Measurements from ENCODE around the gene ASB16. TPM values are rescaled to one million over a fixed set of nuclear protein-coding genes. Genes with fewer than 3 reads are reported as not detected.

ASB16 gene
- total RNA-seq, 1 donor: not detected

DNA sequence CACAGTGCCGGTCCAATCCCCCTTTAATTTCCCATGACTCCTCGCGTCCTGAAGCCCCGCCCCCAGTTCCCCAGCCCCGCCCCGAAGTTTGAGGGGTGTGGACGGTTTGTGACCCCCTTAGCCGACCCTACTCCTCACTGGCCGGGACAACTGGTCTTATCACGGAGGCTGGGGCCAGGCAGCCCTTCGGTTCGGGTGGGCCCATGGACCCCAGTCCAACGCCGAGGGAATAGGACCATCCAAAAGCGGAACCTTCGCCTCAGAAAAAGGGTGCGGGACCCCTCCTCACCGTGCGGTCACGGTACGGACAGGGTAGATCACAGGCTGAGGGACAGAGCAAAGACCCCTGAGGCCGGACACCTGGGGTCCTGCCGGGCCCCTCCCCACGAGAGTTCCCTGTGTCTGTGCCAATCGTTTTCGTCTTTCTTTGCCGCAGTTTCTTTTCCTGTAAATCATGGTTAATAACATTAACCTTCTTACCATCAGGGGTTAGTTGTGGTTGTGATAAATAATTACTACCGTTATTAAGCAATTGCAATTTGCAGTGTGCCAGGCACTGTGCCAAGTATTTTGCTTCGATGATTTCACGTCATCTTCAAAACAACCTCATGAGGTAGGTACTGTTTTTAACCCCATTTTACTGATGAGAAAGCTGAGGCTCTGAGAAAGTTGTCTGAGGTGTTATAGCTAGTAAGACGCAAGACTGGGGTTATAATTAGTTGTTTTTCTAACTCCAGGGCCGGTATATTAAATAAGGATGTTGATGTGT lies 16.8 kb downstream of the ASB16 start:
- peak; percentile 58 for DNase-seq (ENCODE audit: insufficient read length, low spot score, missing footprints)
- H3K4me1 ChIP-seq (ENCODE audit: insufficient read depth, low read length): peaks cover 11% of the 10 kb centered on the region
- peaks cover 14% of the 10 kb centered on the region for H4K20me1 ChIP-seq (ENCODE audit: insufficient read depth, low read length)
- H3K9me3 ChIP-seq (ENCODE audit: low read depth, low read length): no peaks in the 10 kb centered on the region
- no peaks in the 10 kb centered on the region for H3K27me3 ChIP-seq (ENCODE audit: insufficient read depth, low read length)
- peak overlapping the region; percentile 100 for H3K4me3 ChIP-seq (ENCODE audit: insufficient read depth, low read length)
- H3K27ac ChIP-seq (ENCODE audit: low read depth, low read length): peak overlapping the region; percentile 99
- peaks cover 55% of the 10 kb centered on the region for H3K79me2 ChIP-seq (ENCODE audit: insufficient read depth, low read length)
- peak overlapping the region; percentile 94 for H3K4me2 ChIP-seq (ENCODE audit: insufficient read depth, low read length)
- peaks cover 20% of the 10 kb centered on the region for H3K36me3 ChIP-seq (ENCODE audit: insufficient read depth, low read length)
- TF ChIP-seq CTCF (IDR thresholded peaks at IDR 0.05; ENCODE audit: extremely low read depth, low read depth, low read length): no peak
- peak overlapping the region; percentile 97 for H2AFZ ChIP-seq (ENCODE audit: low read length)

GRCh38 chr17:44188576-44189403 lies 18.3 kb downstream of the ASB16 start:
- Histone ChIP-seq H3K79me2 (ENCODE audit: insufficient read depth, low read length) (peaks cover 45% of the 10 kb centered on the region), H3K9me3 (ENCODE audit: low read depth, low read length) (no peaks in the 10 kb centered on the region), H3K27me3 (ENCODE audit: insufficient read depth, low read length) (no peaks in the 10 kb centered on the region), H4K20me1 (ENCODE audit: insufficient read depth, low read length) (peaks cover 14% of the 10 kb centered on the region), H3K4me1 (ENCODE audit: insufficient read depth, low read length) (peaks cover 11% of the 10 kb centered on the region), H3K27ac (ENCODE audit: low read depth, low read length) (no peak overlapping the region), H2AFZ (ENCODE audit: low read length) (no peak overlapping the region), H3K36me3 (ENCODE audit: insufficient read depth, low read length) (peaks cover 16% of the 10 kb centered on the region), H3K4me2 (ENCODE audit: insufficient read depth, low read length) (peak overlapping the region; percentile 94), H3K4me3 (ENCODE audit: insufficient read depth, low read length) (peak overlapping the region; percentile 100)
- peak; percentile 45 for DNase-seq (ENCODE audit: insufficient read length, low spot score, missing footprints)
- TF ChIP-seq CTCF (IDR thresholded peaks at IDR 0.05; ENCODE audit: extremely low read depth, low read depth, low read length): no peak

DNA sequence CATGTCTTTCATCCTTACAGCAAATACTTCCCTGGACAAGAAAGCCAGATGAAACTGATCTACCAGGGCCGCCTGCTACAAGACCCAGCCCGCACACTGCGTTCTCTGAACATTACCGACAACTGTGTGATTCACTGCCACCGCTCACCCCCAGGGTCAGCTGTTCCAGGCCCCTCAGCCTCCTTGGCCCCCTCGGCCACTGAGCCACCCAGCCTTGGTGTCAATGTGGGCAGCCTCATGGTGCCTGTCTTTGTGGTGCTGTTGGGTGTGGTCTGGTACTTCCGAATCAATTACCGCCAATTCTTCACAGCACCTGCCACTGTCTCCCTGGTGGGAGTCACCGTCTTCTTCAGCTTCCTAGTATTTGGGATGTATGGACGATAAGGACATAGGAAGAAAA lies 20.0 kb downstream of the ASB16 start:
- peaks cover 3% of the 10 kb centered on the region for H4K20me1 ChIP-seq (ENCODE audit: insufficient read depth, low read length)
- no peak for DNase-seq (ENCODE audit: insufficient read length, low spot score, missing footprints)
- H3K79me2 ChIP-seq (ENCODE audit: insufficient read depth, low read length): peaks cover 33% of the 10 kb centered on the region
- no peaks in the 10 kb centered on the region for H3K27me3 ChIP-seq (ENCODE audit: insufficient read depth, low read length)
- H3K4me1 ChIP-seq (ENCODE audit: insufficient read depth, low read length): peaks cover 11% of the 10 kb centered on the region
- no peak for TF ChIP-seq CTCF (IDR thresholded peaks at IDR 0.05; ENCODE audit: extremely low read depth, low read depth, low read length)
- H3K9me3 ChIP-seq (ENCODE audit: low read depth, low read length): no peaks in the 10 kb centered on the region
- H2AFZ ChIP-seq (ENCODE audit: low read length): no peak overlapping the region
- H3K4me2 ChIP-seq (ENCODE audit: insufficient read depth, low read length): no peak overlapping the region
- no peak overlapping the region for H3K4me3 ChIP-seq (ENCODE audit: insufficient read depth, low read length)
- H3K36me3 ChIP-seq (ENCODE audit: insufficient read depth, low read length): peaks cover 33% of the 10 kb centered on the region
- no peak overlapping the region for H3K27ac ChIP-seq (ENCODE audit: low read depth, low read length)

DNA sequence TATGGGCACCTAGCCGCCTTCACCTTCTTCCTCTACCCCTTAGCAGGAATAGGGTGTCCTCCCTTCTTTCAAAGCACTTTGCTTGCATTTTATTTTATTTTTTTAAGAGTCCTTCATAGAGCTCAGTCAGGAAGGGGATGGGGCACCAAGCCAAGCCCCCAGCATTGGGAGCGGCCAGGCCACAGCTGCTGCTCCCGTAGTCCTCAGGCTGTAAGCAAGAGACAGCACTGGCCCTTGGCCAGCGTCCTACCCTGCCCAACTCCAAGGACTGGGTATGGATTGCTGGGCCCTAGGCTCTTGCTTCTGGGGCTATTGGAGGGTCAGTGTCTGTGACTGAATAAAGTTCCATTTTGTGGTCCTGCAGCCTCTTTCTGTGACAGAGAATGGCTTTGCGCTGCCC lies 20.9 kb downstream of the ASB16 start:
- Histone ChIP-seq H3K4me1 (ENCODE audit: insufficient read depth, low read length) (peaks cover 11% of the 10 kb centered on the region), H3K4me3 (ENCODE audit: insufficient read depth, low read length) (no peak overlapping the region), H2AFZ (ENCODE audit: low read length) (no peak overlapping the region), H3K79me2 (ENCODE audit: insufficient read depth, low read length) (peaks cover 30% of the 10 kb centered on the region), H3K9me3 (ENCODE audit: low read depth, low read length) (no peaks in the 10 kb centered on the region), H3K4me2 (ENCODE audit: insufficient read depth, low read length) (no peak overlapping the region), H3K27ac (ENCODE audit: low read depth, low read length) (no peak overlapping the region), H3K27me3 (ENCODE audit: insufficient read depth, low read length) (no peaks in the 10 kb centered on the region), H3K36me3 (ENCODE audit: insufficient read depth, low read length) (peaks cover 35% of the 10 kb centered on the region), H4K20me1 (ENCODE audit: insufficient read depth, low read length) (peaks cover 3% of the 10 kb centered on the region)
- no peak for DNase-seq (ENCODE audit: insufficient read length, low spot score, missing footprints)
- TF ChIP-seq CTCF (IDR thresholded peaks at IDR 0.05; ENCODE audit: extremely low read depth, low read depth, low read length): no peak

Measured in osteoblast (primary cell).